Stimulated activated CD8-positive, alpha-beta memory T cell treated with anti-CD3 and anti-CD28 coated beads, Interleukin-12 subunit alpha, Interleukin-12 subunit beta, amount 100 ng/mL, for 24 hours (primary cell): ENCODE data around the gene TBC1D16.

ENCODE experiments used
- DNase-seq: peaks from one replicate; pipeline ENCODE4 v3.0.0-alpha.2; 2020; ENCODE audit errors: extremely low read depth

Gene TBC1D16

DNA sequence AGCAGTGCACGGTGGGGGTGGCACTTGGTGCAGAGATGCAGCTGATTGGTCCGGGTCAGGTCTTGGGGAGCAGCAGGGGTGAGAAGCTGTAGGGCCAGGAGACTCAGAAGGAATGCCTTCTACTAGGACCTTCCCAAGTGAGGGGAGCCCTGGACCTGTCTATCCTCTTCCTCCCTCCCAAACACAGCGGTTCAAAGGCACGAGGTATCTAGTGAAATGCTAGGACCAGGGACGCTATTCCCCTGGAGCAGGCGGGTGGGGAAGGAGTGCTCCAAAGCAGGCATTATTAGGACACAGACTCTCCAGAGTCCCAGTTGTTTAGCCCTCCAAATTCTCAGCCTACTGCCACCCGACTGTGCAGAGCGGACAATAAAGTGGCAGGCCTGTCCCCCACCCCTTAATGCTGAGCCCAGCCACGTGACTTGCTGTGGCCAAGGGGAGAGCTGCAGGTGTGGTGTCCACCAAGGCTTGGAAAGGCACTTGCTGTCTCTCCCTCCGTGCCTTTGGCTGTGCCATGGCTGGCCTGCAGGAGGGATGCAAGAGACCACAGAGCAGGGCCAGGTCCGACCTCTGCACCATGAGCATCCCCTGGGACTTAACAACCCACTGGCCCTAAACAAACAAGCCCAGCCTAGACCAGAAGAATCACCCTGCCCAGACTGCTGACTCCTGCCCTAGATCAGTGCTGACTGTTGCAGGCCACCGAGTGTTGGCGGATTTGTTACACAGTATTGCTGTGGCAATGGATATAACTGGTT, 97.2 kb downstream of the TBC1D16 start:
- no peak for DNase-seq

DNA sequence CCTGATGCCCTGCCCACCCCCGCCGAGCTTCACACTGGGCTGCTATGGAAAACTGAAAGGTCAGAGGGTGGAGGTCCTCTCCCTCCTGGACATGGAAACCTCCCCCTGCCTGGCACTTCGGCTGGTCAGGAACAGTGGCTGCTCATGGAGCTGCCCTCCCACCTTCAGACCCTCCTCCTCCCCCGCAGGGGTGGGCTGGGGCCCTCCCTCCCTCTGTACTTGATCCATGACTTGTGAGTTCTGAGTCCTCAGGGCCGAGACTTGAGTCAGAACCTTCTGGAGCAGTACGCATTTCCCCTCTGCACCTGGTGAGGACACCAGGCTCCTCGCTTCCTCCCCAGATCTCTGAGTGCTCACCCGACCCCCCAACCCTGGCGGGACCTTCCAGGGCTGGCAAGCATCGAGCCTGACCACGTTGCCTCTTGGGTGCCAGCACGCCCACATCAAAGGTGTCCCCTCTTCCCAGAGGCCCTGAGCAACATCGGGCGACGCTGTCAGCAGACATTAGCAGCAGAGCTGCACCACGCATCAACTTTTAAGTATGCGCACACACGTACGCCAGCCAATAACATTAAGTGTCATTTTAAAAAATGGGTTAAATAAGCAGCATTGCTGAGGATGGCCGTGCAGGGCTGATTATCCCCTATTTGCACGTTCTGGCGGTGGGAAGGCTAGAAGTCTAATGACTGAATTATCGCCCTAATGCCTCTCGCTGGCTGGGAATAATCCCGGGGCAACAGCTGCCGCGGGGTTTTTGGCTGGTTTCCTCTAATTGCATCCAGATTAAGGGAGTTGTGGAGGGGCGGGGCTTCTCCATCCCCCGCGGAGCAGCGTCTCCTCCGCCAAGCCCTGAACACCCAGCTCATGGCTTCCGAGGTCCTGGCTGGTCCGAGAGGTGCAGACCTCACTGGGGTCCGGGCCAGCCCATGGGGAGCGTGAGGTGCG, 98.0 kb downstream of the TBC1D16 start:
- DNase-seq: no peak

GRCh38 chr17:79936641-79937381, 98.9 kb downstream of the TBC1D16 start:
- DNase-seq: no peak

GRCh38 chr17:79936050-79936449, 99.6 kb downstream of the TBC1D16 start:
- no peak for DNase-seq

DNA sequence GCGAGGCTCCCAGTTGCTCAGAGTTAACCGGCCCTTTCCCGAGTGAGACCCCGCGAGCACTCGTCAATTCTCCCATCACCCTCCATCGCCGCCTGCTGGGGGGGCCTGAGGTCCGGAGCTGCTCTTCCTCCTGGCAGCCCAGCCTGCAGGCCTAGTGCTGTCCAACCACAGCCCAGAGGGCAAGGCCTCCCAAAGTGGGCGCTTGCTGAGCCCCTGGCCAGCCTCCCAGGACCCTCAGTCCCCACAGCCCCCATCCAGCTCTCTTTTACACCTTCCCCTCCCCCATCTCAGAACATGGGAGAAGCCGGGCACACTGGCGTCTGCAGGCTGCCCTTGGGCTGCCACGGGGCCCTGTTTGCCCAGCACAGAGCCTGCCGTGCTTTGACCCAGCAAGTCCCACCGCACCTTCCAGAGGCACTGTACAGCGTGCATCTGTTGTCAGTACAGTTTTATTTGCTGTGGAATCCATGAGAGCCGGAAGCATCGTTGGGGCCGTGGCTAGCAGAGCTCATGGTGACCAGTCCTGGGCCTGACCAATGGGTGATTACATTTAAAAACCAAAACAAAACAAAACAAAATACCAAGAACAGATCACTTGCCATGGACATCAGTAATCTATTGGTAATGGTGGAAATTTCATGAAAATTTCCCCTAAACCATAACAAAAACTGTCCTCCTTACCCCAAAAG, 100.3 kb downstream of the TBC1D16 start:
- no peak for DNase-seq

DNA sequence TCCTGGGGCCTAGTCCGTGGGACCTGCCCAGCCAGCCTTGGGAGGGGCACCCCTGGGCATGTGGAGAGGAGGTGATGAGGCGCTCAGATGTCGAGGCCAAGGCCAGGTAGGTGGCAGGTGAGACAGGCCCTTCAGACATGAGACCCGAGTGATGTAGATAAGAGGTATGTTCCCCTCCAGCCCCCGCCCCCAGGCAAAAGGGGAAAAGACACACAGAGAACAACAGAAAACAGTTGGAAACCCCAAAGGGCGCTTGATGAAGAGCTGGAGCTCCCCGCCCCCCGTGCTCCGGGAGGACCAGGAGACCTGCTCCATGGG, 101.1 kb downstream of the TBC1D16 start:
- no peak for DNase-seq

- DNase-seq: no peak
Observed at GRCh38 chr17:79933863-79934652, 101.6 kb downstream of the TBC1D16 start.

- DNase-seq: no peak
Observed at GRCh38 chr17:79932451-79933306, 103.0 kb downstream of the TBC1D16 start.

- DNase-seq: no peak
Observed at GRCh38 chr17:79931817-79932309, 103.8 kb downstream of the TBC1D16 start.

DNA sequence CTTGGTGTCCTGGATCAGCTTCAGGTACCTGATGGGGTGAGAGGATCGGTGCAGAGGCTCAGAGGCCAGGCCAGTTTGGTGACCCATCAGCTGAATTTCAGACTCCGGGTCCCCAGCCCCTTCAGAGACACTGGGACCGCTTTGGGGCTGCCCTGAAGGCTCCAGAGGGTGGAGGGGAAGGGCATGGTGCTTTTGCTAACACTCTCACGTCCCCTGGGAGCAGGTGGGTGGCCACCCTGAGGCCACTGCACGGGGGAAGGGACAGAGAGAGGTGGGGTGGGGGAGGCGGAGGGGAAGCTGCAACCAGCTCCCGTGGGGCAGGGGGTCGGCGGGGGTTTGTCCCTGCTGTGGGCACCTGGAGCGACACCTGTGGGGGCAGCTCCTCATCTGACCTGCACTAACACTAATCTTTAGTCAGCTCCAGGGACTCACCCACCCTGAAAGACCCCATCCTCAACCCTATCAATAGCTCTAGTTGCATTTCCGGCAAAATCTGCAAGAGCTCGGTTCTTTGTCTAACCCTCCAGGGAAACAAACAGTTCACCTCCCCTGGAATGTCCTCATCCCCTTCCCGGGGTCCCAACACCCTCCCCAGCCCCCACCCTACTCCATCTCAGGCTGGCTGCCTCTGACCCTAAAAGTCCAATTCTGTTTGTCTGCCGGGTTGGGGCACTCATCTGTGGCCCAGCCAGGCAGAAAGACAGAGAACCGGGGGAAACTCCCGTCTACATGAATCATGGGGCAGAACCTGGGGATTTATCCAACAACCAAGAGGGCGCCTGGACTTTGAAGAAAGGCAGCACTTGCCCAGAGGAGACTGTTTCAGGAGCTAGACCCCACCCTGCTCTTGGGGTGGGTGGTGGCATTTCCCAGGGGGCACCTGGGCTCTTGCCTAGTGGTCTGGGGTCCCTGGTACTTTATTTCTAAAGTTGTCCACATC, 104.5 kb downstream of the TBC1D16 start:
- no peak for DNase-seq

DNA sequence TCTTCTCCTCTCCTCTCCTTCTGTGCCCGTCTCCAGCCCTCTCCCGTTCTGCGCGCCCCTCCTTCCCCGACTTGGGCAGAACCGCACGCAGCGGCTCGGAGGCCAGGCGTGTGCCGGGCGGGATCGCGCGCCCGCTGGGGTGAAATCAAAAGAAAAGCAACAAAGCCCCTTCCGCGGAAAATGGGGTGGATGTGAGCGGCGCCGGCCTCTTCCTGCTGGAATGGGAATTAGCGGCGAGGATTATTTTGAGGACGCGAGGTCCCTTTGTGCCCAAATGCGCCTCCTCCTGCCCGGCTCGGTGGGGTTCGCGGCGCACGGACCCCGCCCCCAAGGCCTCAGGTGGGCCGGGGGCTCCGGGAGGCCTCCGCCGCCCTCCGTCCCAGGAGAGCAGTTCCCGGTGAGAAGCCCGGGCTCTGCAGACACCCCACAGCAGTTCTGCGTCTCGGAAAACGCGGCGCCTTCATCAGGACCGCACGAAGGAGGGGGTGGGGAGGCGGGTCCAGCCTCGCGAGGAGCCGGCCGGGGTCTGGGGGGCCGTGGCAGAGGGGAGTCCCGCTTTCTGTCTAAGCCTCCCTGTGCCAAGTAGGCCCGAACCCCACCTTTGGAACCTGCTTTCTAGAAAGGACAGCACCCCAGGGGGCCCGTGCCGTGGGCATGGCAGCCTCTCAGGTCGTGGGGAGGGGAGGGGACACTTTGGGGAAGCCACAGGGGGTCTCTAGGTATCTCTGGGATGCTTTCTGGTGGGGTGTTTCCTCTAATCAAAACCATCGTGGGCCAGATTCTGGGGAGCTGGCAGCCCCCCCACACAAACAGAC, 105.4 kb downstream of the TBC1D16 start:
- DNase-seq: no peak

- no peak for DNase-seq
Observed at GRCh38 chr17:79929257-79930061, 106.2 kb downstream of the TBC1D16 start.

GRCh38 chr17:79928502-79929256, 107.0 kb downstream of the TBC1D16 start:
- no peak for DNase-seq

DNA sequence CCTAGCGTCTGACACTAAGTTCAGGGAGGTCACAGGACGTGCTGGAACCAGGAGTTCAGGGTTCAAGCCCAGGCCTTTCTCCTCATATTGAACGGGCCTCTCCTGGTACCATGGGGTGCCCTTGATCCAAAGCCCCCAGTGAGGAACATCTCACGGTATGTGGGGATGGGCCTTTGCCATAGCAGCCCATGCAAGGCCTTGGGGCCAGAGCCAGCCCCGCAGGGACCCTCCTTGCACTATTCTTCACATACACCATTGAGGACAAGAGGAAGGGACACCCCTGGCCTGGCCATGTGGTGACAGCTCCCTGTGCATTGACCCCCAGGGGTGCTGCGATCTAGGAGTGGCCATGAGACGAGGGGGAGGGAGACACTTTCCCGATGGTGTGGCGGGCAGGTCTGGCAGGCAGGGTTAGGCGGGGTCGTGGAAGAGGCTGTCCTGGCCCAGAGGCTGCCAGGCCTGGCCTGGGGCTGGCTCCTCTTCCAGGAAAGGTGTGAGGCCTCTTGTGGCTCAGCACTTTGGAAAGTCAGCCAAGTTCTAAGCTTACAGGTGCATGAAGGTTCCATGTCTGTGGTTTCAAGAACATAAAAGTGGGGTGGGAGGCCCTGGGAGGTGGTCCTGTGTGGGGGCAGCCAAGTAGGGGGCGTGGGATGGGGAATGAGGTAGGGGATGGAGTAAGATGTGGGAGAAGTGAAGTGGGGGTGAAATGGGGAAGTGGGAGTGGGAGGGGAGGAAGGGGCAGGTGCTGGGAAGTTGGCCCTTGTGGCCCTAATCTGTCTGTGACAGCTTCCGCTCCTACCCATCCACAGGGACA, 107.8 kb downstream of the TBC1D16 start:
- no peak for DNase-seq

GRCh38 chr17:79927136-79927661, 108.5 kb downstream of the TBC1D16 start:
- no peak for DNase-seq
